GM18498 (cell line): ENCODE measurements around the gene OAF.

ENCODE experiments used
- ATAC-seq: cut with Tn5 transposase; IDR thresholded peaks from one replicate; pipeline ENCODE4 v1.9.1; 2021; ENCODE audit warnings: mild to moderate bottlenecking, moderate library complexity; ENCODE audit not compliant: unreplicated experiment

OAF gene

DNA sequence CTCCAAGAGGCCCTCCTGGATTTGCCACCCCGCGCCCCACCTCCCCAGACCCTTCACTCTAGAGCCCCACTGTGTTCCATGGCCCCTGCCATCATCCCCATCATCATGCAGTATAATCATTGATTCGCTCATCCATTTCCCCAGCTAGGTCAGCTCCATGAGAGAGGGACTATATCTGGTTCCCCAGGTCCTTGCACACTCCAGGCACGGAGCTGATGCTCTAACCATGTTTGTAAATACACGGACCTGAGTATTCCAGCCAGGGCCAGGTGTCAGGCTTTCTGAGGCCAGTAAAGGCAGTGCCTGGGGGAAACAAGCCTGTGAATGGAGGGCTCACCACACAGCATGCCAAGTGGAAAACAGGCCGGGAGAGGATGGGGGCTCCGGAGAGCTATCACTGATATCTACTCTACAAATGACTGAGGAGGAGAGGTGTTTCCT lies 27.1 kb upstream of the OAF start:
- no peak for ATAC-seq

DNA sequence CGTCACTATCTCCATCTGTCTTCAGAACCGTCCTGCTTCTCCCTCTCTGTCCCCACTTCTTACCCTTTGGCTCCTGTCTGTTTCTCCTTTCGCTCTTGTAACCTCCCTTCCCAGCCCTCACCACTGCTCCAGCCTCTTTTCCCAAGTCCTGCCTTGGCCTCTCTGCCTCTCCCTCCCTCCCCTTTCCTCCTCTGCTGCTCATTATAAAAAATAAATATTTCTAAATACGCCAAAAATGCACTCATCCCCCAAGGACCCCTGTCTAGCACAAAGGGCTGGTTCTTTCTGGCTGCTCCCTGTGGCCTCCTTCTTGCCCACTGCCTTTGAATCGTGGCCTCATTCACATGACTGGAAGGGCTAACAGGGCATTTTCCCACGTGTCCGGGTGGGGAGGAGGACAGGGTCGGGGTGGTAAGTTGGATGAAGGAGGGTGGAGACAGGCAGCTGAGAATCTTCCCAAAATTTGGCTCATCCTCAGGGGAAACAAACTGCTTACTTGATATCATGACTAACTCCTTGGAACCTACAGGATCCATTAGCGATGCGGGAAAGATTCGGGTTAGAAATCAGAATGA lies 26.4 kb upstream of the OAF start:
- no peak for ATAC-seq

DNA sequence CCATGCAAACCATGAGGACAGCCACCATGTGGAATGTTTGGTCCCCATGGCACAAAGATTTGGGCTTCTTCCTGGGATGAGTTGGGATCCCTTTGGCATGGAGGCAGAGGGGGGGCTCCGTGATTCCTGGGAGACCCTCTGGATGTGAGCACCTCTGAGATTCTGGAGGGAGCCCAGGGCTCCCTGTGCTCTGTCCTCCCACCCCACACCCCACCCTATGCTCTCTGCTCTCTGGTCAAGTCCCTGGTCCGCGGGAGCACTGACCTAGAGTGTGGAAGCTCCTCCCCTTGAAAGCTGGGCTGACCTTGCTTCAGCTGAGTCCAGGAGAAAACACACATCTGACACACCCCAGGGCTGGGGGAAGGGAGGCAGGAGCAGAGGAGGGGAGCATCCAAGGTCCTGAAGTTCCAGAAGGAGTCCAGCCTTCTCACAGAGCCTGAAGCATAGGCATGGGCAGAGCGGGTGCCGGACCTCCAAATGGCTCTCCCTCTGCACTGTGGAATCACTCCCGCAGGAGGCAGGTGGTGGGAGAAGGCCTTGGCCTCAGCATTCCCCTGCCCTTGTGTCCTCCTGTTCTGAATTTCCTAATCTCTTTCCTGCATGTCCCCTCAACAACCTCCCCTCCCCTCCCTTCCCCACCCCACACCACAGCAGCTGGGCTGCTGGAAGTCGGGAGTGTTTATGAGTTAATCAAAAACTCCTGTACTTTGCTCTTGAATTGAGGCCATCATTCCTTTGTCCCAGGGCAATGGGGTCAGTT lies 25.7 kb upstream of the OAF start:
- no peak for ATAC-seq

DNA sequence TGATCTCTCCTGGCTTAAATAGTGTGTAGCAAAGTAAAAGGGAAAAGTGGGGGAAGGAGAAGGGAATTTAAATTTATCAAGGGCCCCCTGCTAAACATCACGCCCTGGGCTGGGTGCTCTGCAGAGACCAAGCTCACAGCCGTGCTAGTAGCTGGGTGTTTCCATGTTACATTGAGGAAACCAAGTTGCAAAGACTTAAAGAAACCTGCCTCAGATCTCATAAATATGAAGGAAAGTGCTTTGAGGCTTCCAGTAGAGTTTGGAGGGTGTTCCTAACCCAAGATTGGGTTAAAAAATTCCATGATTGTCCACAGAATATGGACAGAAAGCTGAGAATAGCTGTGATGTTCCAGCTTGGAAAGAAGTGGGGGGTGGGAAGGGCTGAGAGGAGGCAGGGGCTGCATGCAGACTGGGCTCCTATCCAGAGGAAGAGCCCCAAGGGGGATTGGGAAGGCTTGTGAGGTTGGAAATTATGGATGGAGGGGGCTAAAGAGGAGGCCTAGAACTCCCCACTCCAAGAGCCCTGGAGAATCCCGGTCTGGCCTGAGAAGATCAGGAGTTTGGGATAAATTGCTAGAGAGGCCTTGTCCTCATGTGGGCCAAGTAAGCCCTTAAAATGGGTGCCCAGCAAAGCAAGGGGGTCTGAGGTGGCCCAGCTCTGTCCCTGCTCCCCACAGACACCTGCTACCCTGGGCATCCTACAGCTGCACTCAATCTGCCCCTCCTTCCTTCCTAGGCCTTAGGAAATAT lies 25.0 kb upstream of the OAF start:
- no peak for ATAC-seq

DNA sequence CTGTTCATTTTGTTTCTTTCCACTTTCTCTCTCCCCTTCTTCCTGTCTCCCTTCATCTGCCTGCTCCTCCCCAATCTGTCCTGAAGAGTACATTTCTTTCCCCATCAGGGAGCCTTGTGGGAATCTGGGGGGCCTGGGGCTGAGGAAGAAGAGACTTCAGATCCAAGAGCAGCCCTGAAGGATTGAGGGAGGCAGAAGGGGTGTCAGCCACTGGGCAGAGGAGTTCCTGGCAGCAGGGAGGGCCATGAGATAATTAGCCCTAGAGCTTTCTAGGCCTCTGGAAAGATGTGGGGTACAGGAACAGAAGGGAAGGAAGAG lies 24.4 kb upstream of the OAF start:
- no peak for ATAC-seq

DNA sequence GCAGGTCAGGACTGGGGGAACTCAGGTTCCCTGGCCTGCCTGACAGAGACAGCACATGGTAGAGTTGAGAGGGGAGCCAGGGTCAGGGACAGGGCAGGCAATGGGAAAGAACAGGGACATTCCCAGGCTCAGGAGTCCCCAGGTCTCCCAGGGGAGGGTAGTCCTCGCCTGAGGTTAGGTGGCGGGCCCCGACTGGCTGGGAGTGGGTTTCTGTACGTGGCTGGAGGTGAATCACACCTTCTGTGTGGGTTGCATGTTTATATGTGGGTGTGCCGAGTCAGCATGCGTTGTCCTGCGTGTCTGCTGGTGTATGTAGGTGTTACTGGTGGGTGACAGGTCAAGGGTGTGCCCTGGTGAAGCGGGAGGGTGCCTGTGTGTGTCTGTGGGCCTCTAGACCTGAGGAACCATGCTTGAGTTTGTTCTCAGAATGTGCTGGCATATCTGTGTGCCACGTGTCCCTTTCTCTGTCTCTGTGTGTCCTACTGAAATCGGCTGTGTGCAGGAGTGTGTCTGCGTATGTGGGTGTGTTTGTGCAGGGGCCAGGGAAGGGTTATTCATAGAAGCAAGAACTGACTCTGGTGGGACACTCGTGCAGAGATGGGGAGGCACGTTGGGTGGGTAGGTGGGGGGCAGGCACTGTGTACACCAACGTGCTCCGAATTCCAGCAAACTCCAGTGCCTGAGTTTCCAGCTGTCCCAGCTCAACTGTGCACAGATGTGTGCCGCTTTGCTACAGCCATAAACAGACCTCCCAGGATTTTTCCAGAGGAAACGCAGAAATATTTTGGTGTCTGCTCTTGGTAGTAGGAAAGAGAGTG lies 23.8 kb upstream of the OAF start:
- ATAC-seq: no peak

DNA sequence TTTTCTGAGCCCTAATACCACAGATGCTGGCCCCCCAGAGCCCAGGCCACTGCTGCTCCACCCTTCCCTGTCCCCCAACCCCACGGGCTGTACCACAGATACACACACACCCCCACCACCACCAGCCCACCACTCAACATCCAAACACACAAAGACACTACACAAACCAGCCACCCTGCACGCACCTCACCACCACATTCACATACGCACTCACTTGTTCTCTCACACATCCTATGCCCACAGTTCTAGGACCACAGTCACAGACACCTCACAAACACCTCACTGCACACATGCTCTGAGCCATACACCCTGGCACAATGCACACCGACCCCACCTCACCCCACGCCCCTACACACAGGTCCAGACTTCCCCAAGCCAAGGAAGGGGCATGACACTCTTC lies 22.5 kb upstream of the OAF start:
- ATAC-seq: no peak

DNA sequence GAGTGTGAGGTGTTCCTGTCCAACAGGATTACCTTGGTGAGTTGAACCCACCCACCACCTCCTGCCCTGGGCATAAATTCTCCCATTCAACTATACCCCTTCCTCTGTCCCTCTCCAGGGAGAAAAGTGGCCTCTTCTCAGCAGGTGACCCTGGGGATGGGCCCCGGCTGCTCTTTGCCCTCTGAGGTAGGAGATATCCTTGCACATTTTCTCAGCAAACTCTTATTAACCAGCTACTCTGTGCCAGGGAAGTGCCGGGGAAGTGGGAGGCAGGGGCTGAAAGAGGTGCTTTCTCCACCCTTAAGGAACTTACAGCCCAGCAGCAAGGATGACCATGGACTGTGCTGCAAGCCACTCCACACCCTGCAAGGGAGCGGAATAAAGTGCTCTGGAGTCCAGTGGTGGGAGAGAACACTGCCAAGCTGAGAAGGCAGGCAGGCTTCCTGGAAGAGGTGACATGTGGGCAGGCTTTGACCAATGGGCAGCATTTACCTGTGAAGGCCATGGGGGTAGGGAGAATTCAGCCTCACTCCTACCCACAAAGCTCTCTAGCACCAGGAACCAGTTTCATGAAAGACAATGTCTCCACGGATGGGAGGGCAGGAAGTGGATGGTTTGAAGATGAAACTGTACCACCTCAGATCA lies 21.9 kb upstream of the OAF start:
- no peak for ATAC-seq

DNA sequence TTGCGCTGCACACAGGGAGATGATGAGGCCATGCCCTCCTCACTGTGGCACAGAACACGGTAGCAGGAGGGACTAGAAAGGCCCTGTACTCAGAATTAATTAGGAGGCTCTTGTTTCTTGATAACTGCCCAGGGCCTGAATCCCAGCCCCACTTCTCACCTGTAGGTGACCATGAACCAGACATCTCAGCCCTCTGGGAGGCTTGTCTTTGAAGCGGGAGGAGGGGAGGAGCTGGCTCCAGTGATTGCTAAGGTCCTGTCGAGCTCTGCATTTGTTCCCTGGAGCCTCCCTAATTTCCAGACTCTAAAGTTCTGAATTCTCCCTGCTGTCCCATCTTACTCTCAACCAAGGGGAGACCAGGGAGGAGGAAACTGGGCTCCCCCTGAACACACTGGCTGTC lies 19.8 kb upstream of the OAF start:
- ATAC-seq: no peak

DNA sequence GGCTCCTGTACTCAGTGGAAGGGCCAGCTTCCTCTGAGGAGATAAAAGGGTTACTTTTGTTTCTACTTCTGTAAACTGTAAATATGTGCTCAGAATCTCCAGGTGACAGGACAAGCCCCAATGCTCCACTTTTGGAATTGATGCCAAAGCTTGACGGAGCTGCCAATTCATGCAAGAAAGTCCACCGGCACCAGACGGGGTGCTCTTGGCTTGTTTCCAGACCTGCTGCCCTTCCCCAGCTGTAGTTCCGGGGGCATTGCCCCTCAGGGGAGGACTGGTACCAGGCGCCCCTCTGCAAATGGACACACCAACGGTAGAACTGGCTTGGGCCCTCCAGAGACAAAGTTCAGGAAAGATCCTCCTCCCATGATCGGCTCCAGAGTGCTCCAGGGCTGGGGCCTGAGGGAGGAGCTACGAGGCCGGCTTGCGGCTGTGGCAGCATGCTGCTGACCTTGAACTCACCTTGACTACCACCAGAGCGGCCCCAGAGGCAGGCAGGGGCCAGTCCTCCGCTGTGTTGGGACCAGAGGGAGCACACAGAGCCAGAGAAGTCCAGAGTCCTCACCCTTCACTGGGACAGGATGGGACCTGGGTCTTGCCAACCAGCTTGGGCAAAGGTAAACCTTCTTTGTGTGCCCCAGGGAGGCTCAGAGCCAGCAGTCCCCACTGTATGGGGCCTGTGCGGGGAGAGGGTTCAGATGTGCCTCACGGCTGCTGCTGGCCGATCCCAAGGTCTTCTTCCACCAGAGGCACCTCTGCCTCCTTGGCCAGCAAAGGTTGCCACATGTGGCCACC lies 17.8 kb upstream of the OAF start:
- ATAC-seq: no peak

DNA sequence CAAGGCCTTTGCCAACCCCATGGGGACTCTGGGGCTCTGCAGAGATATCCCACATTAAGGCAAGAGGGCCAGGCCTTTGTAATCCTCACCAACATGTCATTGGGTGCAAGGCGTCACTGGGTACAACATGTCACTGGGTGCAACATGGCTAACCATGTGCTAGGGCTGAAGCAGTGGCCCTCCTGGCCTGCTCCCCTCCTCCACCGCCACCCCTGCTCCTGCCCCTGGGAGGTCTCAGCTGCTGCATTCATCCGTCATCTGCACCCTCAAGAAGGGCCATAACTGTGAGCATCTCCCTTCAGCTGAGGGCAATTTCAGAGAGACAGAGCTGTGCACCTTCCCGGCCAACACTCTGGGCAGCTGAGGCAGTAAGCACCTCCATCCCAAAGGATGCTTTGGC lies 16.7 kb upstream of the OAF start:
- no peak for ATAC-seq

DNA sequence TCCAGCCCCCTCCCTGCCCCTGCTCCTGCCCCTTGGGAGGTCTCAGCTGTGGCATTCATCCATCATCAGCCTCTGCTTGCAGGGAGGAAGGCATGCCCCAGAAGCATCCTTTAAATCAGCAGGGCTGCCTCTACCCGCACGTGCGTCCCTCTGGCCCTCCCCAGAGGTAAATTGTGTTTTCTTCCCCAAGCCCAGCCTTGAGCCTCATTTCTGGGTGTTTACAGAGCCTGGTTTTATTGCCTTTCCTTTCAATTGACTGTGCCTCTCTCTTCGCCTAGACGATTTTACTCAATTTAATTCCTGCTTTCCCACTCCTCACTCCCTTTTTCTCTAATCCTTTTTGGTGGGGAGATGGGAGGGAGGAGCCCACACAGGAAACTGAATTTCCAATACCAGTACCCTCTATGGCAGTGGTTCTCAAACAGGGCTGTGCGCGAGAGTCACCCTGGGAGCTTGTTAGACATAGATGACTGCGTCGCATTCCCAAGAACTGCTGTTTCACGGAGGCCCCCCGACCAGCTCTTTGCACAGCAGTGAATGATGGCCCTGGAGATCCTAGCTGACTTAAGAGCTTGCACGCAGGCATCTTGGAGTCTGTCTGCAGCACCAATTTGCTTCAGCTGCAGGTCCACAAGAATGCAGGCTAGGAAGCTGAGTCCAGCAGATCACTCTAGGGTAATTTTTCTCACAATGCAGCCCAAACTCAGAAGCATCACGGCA lies 15.1 kb upstream of the OAF start:
- ATAC-seq: no peak

DNA sequence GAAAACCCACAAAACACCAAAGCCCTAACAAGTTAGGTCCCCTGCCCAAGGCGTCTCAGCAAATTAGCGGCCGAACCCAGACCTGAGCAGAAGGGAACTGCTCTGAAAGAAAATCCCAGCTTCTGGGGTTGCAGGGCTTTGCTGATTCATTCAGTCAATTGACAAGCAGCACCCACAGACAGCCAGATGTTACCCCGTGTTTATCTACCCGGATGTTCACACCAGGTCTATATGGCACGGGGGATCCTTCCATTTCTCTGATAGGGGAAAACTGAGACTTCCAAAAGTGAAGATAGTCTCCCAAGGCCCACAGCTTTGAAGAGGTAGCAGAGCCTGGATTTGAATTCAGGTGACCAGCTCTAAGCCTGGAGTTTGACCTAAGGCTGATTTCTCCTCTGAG lies 14.0 kb upstream of the OAF start:
- no peak for ATAC-seq

DNA sequence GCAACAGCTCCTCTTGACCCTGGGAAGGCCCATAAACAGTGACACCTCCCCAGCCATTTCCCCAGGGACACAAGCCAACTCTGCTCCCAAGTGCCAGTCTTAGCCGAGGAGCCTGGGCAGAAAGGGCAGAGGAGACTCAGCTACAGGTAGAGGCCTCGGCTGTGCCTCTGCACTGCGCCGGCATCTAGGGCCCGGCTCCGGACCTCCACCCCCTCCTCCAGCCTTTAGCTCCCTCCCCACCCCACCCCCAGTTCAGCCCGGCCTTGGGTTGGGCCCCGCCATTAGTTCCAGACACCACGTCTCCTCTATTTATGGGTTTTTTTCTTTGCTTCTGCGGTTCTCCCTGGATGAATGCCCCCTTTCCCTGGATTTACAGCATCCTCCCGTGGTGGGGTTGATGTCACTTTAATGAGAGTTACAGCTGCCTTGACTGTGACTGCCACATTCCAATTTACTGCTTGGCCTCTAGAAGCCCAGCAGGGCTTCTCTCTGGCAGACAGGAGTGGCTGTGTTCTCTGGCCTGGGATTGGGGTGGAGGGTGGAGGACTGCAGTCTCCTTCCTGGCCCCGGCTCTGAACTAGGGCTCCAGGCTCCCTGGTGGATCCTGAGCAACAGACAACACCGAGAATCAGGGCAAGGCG lies 13.5 kb upstream of the OAF start:
- ATAC-seq: no peak

DNA sequence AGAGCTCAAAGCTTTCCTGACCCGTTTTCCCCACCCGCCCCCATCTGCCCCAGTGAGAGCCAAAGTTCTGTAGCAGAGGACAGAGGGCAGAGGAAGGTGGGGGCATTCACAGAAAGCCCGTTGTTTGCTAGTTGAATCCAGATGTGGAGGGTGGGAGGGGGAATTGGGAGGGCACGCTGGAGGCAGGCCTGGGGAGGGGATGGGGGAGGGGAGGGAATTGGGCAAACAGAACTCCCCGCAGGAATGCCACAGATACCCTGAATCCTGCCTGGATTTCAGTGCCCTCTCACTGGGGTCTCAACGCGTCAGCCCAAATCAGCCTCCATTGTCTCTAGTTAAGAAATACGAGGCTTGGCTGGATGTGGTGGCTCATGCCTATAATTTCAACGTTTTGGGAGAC lies 12.9 kb upstream of the OAF start:
- no peak for ATAC-seq

DNA sequence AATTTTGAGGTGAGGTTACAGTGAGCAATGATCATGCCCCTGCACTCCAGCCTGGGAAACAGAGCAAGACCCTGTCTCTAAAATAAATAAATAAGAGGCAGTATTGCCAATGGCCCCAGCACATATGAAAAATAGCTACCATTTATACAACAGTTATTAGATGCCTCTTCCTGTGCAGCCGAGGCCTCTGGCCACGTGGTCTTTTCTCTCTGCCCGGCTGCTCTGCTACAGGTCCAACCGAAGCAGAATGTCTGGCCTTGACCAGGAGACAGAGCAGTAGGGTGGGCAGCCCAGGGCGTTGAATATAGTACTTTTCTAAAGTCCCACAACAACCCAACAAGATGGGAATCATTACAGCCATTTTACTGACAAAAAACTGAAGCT lies 12.4 kb upstream of the OAF start:
- ATAC-seq: no peak

DNA sequence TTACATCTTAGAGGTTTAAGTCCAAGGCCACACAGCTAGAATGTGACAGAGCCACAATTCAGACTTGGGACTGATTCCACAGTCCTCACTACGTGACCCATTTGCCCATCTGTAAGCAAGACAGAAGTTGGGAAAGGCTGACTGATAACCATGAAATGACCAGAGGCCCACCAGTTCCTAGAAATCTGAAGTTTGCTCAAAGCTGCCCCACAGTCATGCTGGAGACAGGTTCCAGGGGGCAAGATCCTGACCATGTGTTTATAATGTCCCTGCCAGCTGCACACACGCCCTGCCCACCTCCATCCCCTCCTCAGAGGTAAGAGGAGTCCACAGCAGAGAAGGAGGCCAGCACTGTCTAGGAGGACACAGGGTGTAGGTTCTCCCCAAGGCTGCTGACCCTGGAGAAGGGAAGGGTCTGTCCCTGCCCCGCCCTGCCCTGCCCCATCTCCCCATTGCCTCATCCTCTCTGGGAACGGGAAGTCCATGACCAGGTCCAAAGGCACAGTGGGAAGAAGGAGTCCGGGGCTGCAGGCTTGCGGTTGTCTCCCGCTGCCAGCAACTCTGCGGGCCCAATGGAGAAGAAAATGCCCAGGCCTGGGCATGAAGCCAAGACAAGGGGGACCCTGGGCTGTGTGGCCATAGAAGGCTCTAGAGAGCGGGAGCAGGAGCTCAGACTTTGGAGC lies 11.9 kb upstream of the OAF start:
- no peak for ATAC-seq

DNA sequence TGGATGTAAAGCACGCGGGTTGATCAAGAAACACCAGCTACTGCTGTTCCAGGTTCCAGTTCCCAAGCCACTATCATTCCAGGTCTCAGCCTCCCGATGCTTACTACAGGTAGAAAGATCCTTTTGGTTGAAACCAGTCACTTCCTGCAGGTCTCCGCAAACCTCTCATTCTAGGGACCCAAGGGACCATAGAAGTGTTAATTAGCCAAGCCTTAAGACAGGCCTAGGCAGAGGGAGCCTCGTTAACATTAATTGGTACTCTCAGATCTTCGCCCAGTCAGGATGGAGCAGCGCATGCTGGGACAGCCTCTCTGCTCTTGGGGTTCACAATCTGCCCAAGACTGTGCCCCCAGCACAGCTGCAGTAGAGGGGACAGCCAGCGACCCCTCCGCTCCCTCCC lies 11.2 kb upstream of the OAF start:
- ATAC-seq: no peak

DNA sequence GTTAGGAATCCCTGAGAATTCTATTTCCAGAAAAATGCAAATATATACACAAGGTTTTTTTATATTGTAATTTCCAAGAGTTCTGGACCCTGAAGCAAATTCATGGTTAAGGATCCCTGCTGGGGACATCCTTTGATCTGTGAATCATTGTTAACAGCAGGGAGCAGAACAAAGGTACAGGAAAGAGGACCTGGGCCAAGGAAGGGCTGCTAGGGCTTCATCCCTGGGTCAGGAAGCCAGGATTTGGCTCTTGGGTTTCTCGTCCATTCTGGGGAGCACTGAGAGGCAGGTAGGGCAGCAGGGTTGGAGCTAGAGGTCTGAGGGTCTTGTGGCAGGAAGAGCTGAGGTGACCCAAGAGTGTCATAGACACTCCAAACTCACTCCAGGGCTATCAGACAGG lies 10.2 kb upstream of the OAF start:
- no peak for ATAC-seq
